Measurements from ENCODE around the gene RFX3. TPM values are rescaled to one million over a fixed set of nuclear protein-coding genes. Genes with fewer than 3 reads are reported as not detected.

The RFX3 gene
- total RNA-seq, 6 donors from 2014 or later: 7.3 to 32.0 (median 19.9) TPM

DNA sequence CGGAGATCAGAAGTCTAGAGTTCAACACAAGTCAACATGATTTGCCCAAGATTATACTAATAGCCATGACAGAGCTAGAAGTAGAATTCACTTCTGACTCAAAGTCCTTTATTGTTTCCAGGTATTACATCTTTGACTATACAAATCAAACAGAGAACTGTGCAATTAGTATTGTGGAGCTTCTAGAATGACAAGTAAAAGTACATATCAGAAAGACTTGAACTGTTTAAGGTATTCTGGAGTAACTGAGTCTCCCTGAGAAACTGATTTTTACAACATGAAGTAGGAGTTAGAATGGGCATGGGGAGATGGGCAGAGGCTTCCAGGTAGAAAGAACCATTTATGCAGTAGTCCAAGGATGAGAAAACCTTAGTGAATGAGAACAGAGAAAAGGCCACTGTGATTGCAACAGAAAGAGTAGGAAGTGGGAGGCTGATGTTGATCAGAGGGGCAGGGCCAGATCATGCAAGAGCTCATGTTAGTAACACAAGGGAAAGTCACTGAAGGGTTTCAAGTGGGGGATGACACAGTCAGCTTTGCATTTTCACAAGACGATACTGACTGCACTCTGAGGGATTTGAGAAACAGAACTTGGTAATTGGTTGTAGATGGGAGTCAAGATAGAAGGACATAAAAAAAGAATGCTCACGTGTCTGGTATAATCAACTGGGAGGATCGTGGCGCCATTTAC is 280.7 kb downstream of the RFX3 start:
- TF ChIP-seq POLR2AphosphoS5 (IDR thresholded peaks at IDR 0.05) (peak in 1 of 2 donors; percentile 19), EP300 (IDR thresholded peaks at IDR 0.05) (no peak)
- peaks cover 0 to 5% (median 0%) of the 10 kb centered on the region in 4 donors for H3K4me1 ChIP-seq
- no peak overlapping the region for H3K27ac ChIP-seq
- H3K9me3 ChIP-seq: no peaks in the 10 kb centered on the region
- ATAC-seq (ENCODE audit: low FRiP score in 2 of 2) (peak in 1 of 2 donors; percentile 42), DNase-seq (peak in 1 of 2 donors; percentile 26)
- H3K4me3 ChIP-seq: no peak overlapping the region
- H3K27me3 ChIP-seq: no peaks in the 10 kb centered on the region
- WGBS, 2 donors: 82 to 87% methylated on average over 5 of the region's 5 CpGs
- H3K36me3 ChIP-seq: peaks cover 0 to 17% (median 3%) of the 10 kb centered on the region in 4 donors

GRCh38 chr9:3243683-3244082 is 282.1 kb downstream of the RFX3 start:
- H3K4me3 ChIP-seq: no peak overlapping the region
- H3K4me1 ChIP-seq: peaks cover 0 to 5% (median 0%) of the 10 kb centered on the region in 4 donors
- H3K36me3 ChIP-seq: peaks cover 0 to 17% (median 3%) of the 10 kb centered on the region in 4 donors
- no peak for ATAC-seq (ENCODE audit: low FRiP score in 2 of 2)
- no peak for DNase-seq
- TF ChIP-seq, protein P1, sequence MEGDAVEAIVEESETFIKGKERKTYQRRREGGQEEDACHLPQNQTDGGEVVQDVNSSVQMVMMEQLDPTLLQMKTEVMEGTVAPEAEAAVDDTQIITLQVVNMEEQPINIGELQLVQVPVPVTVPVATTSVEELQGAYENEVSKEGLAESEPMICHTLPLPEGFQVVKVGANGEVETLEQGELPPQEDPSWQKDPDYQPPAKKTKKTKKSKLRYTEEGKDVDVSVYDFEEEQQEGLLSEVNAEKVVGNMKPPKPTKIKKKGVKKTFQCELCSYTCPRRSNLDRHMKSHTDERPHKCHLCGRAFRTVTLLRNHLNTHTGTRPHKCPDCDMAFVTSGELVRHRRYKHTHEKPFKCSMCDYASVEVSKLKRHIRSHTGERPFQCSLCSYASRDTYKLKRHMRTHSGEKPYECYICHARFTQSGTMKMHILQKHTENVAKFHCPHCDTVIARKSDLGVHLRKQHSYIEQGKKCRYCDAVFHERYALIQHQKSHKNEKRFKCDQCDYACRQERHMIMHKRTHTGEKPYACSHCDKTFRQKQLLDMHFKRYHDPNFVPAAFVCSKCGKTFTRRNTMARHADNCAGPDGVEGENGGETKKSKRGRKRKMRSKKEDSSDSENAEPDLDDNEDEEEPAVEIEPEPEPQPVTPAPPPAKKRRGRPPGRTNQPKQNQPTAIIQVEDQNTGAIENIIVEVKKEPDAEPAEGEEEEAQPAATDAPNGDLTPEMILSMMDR (IDR thresholded peaks at IDR 0.05): no peak
- no peaks in the 10 kb centered on the region for H3K9me3 ChIP-seq
- H3K27me3 ChIP-seq: no peaks in the 10 kb centered on the region
- 79 to 89% methylated on average over 4 of the region's 4 CpGs for whole genome bisulfite sequencing, 2 donors
- no peak overlapping the region for H3K27ac ChIP-seq

DNA sequence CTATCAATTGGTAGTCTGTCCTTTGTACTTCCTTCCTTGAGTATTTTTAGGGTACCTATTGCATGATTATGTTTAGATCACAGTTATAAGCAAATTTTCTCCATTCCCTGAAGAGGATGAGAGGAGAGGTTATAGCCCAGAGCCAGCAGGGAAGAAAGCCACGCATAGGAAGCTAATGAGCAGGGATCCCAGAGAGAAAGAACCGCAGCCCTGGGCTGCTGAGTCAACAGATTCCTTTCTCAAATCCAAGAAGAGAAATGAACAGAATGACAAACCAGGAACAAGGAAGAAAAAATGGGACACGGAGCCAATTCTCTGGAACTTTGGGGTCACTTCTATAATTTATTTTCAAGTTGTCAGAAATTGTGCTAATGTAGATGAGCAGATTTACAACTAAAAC is 284.5 kb downstream of the RFX3 start:
- Histone ChIP-seq H3K4me1 (peaks cover 0 to 5% (median 0%) of the 10 kb centered on the region in 4 donors), H3K27me3 (no peaks in the 10 kb centered on the region), H3K9me3 (no peaks in the 10 kb centered on the region), H3K27ac (no peak overlapping the region), H3K36me3 (peaks cover 0 to 7% (median 0%) of the 10 kb centered on the region in 4 donors), H3K4me3 (no peak overlapping the region)
- TF ChIP-seq EP300 (IDR thresholded peaks at IDR 0.05) (no peak), POLR2A (IDR thresholded peaks at IDR 0.05) (no peak), POLR2AphosphoS5 (IDR thresholded peaks at IDR 0.05) (no peak)
- TF ChIP-seq, protein P1 (IDR thresholded peaks at IDR 0.05): no peak
- WGBS, 2 donors: 58 to 63% methylated on average over 3 of the region's 3 CpGs
- DNase-seq (no peak), ATAC-seq (ENCODE audit: low FRiP score in 2 of 2) (peak in 1 of 2 donors; percentile 30)

DNA sequence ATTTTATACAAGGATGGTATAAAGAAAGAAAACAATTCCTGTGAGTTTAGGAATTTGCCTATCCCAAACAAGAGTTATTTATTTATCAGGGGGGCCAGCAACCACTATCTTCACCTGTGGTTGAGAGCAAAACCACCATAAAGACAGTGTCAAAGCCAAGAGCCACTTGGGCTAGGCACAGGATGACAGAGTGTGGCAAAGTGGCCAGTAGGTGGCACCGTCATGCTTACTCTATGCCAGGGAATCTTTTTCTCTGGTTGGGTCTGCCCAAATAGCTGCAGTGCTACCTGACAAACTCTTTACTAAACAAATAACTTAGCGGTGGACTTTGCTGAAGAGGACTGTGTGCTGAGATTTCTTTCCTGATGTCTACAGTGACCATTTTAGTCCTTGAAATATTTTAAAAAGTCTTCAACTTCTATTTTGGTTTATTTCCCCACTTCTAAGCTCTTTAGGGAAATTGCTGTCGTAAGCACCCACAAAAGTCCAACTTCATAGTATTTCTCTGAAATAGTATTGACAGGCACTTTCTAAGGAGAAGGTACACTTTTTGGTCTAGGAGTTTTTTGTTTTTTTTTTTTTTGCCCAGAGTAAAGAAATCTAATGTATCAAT is 285.0 kb downstream of the RFX3 start:
- DNase-seq (peak in 1 of 2 donors; percentile 76), ATAC-seq (ENCODE audit: low FRiP score in 2 of 2) (peak; percentile 87 to 89)
- 43 to 54% methylated on average over 3 of the region's 3 CpGs for WGBS, 2 donors
- TF ChIP-seq, protein P1 (IDR thresholded peaks at IDR 0.05): peak; percentile 54 to 74 (median 66)
- TF ChIP-seq POLR2A (IDR thresholded peaks at IDR 0.05): no peak
- TF ChIP-seq EP300 (IDR thresholded peaks at IDR 0.05): no peak
- Histone ChIP-seq H3K4me3 (no peak overlapping the region), H3K27me3 (no peaks in the 10 kb centered on the region), H3K9me3 (no peaks in the 10 kb centered on the region), H3K36me3 (peaks cover 0 to 7% (median 0%) of the 10 kb centered on the region in 4 donors), H3K27ac (no peak overlapping the region), H3K4me1 (peaks cover 0 to 5% (median 0%) of the 10 kb centered on the region in 4 donors)

DNA sequence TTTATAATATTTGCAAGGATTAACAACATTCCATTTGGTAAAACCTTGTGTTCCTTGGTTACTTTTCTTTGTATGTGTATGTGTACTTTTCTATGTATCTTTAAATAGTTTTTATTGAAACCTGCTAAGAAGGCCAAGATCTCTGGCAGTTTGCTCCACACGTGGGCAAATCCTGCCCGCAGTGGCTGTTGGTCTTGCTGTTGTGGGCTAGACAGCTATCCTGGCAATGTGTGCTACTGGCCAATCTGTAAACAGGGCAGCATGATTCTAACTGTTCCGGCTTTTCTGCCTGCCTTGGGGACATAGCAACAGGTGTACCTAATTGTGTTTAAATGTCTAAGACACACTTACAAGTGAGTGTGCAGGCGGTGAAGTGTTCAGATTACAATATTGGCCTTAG is 286.6 kb downstream of the RFX3 start:
- no peaks in the 10 kb centered on the region for H3K9me3 ChIP-seq
- no peak for DNase-seq
- WGBS, 2 donors: 92 to 94% methylated on average over 4 of the region's 4 CpGs

More for the DNA sequence above, 286.6 kb downstream of the RFX3 start:
- Histone ChIP-seq H3K27ac (no peak overlapping the region), H3K27me3 (no peaks in the 10 kb centered on the region), H3K4me3 (no peak overlapping the region), H3K4me1 (peaks cover 0 to 5% (median 0%) of the 10 kb centered on the region in 4 donors), H3K36me3 (peaks cover 0 to 1% (median 0%) of the 10 kb centered on the region in 4 donors)
- TF ChIP-seq, protein P1 (IDR thresholded peaks at IDR 0.05): no peak
- TF ChIP-seq POLR2AphosphoS5 (IDR thresholded peaks at IDR 0.05) (no peak), EP300 (IDR thresholded peaks at IDR 0.05) (no peak), POLR2A (IDR thresholded peaks at IDR 0.05) (no peak)
- no peak for ATAC-seq (ENCODE audit: low FRiP score in 2 of 2)
